GM19455 (cell line): Measurements from ENCODE around the gene USP10.

Experiments
- ATAC-seq: cut with Tn5 transposase; IDR thresholded peaks from one replicate; pipeline ENCODE4 v1.9.1; 2021; ENCODE audit not compliant: unreplicated experiment

The USP10 gene

DNA sequence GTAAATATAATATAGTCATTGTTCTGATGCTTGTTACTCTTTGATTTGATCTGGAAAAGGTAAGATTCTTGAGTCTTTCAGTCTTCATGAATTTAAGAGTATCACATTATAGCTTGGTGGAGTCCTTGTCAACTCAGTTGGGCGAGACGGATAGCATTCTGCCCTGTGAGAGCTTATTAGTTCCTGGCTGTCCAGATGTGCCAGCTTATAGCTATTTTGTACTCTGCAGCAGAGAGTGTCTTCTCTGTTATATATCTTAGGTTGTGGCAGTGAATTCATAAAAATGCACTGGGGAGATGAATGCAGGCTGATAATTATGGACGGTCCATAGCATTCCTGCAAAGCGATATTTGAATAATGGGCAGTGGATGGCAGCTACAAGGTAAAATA lies 69.0 kb downstream of the USP10 start:
- no peak for ATAC-seq

DNA sequence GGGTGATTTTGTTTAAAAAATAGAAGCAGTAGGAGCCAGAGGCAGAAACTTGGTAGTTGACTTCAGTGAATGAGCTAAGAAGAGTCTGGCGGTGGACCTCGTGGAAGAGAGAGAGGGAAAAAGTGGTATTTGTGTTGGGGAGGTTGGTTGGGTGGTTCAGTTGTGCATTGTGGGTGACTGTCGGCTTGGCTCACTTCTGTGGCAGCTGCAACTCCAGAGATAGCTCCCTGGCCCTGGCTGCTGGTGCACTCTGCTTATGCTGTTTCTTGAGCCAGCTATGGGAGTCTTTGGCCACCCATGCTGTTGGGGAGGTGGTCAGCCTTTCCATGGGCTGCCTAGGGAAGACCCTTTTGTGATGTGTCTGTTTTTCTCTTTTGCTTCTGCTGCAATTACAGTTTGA lies 69.6 kb downstream of the USP10 start:
- no peak for ATAC-seq

DNA sequence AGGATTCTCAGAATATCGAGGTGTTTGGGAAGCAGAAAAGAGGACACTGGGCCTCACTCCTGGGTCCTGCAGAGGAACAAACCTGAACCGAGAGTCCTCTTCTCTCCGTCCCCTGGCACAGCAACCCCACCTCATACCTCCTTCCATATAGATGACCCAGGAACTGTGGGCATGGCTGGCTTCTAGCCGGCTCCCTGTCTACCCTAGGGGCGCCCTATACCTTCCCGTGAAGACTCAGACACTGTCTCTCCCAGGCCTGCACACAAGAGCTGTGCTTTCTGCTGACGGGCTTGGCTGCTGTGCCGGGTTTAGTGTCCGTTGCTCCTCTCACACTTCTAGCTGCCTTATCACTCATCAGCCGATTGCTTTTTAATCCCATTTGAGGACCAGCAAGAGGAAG lies 73.5 kb downstream of the USP10 start:
- no peak for ATAC-seq

DNA sequence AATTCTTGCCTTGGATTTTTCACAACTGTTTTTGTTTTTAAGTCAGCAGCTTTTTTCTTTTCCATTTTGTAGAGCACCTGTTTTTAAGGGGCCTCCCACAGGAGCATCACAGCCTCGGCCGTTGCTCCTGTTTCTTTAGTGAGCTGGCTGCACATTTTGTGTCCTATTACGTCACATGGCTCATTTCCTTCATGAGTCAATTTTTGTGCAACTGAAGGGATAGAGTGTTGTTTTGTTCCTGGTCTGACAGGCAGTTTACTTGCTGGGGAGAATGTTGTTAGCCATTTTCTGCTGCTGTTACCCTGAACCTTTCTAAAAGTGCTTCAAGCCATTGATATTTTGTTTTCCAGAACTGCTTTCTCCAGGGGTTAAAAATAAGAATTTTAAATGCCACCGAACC lies 75.0 kb downstream of the USP10 start:
- ATAC-seq: no peak

DNA sequence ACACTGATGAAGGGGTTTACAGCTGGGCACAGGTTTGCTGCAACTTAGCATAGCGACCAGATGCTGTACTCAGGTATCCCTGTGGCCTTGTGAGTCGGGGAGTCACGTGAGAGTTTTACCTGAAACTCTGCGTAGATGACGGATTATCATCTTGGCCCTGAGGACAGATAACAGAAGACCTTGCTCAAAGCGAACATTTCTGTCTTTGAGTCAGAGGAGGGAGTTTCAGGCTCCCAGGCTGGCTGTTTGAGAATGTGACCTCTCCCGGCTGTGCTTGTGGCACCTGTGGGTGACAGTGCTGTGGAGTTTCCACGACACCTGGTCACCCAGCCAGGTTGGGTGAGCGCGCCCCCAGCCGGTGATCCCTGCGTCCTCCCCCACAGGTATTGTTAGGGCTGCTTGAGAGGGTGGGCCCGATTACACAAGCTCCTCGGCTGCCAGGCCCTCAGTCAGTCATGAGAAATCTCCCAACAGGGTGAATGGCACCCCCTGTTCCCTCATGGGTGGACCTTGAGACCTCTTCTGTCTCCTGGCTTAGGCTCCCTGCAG lies 75.5 kb downstream of the USP10 start:
- no peak for ATAC-seq

DNA sequence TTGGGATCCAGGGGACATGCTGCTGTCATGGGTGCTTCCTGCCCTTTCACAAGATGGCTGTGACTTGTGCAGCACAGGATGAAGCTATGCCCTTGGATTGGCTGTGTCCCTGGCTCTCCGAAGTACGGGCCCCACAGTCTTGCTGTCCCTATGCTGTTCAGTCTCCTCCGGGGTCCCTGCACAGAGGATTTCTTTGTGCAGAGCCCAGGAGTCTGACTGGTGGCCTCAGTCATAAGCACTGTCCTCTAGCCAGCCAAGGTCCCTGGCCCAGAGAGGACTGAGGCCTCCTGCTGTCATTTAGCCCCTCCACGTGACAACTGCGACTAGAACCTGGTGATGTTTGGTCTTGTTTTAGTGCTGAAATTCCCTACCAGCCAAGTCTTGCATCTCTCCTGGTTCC lies 77.6 kb downstream of the USP10 start:
- ATAC-seq: no peak

DNA sequence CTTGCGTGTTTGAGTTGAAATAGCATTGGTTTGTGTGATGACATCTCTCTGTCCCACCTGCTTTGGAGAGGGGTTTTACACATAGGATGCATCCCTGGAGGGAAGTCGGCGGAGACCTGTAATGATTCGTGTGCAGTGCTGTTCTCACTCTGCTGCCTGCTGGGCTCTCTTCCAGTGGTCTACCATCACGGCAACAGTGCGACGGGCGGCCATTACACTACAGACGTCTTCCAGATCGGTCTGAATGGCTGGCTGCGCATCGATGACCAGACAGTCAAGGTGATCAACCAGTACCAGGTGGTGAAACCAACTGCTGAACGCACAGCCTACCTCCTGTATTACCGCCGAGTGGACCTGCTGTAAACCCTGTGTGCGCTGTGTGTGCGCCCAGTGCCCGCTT lies 78.9 kb downstream of the USP10 start:
- no peak for ATAC-seq

DNA sequence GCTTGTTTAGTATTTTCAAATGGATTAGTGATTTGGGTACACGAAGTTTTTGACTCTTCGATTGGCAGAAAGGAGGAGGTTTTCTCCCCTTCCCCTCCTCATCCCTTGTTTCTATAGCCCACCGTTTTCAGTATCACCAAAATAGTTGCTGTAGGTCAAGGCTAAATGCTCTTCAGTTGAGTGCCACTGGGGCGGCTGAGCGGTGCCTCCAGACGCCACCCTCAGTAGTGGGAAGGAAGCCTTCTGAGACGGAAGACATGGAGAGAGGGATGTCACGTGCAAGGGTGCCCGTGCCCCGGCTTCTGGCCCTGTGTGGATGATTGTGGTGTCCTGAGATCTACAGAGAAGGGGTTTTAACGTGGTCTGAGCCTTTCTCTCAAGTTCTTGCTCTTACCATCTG lies 80.3 kb downstream of the USP10 start:
- no peak for ATAC-seq

DNA sequence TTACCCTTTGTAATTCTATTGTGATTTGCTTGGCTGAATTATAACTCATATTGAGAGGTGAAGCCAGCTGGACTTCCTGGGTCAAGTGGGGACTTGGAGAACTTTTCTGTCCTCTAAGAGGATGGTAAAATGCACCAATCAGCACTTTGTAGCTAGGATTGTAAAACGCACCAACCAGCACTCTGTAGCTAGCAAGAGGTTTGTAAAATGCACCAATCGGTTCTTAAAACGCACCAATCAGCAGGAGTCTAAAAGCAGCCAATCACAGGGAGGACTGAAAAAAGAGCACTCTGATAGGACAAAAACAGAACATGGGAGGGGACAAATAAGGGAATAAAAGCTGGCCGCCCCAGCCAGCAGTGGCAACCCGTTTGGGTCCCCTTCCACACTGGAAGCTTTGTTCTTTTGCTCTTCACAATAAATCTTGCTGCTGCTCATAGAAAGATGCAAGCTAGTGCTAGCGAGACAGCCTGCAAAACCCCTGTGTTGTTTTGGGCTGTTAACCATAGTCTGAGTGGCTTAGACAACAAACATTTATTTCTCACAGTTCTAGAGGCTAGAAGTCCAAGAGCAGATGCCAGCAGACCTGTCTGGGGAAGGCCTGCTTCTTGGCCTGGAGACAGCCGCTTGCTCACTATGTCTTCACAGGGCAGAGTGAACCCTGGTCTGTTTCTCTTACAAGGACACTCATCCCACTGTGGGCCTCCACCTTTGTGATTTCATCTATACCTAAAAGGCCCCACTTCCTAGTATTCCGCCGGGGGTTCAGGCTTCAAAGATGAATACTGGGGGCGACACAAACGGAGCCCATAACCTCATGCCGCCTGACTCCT lies 81.0 kb downstream of the USP10 start:
- ATAC-seq: no peak

DNA sequence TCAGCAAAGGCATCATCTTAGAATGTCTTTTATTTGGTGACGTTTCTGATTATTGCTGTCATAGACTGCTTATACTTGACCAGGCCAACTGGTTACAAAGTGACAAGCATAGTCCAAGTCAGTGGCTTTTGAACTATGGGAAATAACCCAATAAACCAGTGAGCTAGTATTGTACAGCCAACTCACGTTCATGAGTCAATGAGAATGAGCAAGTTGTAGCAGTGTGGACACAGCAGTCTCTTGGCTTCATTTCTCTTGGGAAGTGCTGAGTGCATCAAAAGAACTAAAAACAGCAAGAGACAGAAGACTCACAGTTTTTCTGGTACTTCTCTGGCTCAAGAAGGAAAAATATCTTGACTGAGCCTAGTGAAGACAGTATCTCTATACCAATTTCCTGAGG lies 83.0 kb downstream of the USP10 start:
- no peak for ATAC-seq

DNA sequence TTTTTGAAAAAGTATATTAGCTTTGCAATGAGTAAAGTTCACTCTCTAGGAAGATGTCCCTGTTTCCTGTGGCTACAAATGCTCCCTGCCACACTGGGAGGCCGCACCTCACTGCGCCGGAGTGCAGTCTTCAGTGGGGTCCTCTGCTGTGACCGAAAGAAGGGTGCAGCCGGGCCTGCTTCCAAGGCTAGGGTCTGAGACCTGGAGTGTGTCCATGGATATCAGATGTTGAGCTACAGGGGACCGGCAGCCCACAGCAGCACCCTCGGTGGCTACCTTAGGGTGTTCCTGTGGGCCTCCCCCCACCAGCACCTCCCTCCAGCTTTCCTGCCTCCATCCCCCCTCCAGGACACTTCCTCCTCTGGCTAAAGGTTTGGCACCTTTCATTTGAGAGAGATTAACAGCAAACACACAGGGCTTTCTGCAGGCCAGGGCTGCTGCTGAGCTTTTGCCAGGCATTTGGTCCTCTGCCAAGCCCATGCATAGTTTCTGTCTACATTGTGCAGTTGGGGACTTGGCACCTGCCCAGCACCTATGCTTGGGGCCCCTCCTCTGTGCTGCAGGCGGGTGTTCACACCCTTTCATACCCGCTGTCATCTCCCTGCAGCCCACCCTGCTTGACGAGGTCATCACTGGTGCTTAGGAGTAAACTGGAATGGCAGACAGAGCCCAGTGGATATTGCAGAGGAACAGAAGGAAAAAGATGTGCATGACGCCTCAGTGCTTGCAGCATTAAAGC lies 86.2 kb downstream of the USP10 start:
- ATAC-seq: no peak

DNA sequence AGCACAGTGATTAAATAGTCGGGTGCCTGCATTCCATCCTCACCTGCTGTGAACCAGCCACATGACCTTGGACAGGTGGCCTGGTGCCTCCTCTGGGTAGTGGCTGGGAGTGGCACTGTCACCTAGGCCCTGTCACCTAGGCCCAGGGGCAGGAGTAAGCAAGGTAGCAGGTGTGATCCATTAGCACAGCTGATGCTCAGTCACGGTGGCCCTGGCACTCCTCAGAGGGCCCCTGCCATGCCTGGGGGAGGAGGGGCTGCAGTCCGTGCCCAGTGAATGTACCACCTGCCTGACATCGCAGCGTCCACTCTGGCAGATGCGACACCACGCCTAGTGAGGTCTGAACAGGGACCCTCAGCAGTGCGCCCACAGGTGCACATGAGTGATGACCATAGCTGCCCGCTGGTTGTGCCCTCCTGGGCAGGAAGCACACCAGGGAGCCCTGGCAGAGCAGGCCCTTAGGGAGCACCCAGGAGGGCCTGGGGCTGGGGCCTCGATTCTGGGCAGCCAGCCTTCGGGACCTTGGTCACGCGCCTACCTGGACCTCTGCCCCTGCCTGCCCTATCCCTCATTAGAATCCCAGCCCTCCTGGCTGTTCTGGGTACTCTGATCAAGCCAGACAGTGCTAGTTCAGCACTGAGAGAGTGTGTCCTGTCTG lies 86.9 kb downstream of the USP10 start:
- no peak for ATAC-seq

DNA sequence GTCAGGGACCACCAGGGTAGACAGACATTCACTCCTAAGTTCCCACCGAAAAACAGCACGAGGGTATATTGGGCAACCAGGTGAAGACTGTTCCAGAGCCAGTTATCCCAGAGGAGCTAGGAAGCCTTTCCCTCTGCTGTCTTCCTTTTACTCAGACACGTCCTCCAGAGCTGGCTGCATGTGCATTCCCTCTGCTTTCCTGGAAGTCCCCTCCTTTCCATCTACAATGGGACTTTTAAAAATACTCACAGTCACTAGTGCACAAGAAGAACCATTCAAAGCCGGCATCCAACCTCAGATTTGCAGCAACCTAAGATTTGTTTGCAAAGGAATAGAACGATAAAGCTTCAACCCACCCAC lies 87.4 kb downstream of the USP10 start:
- ATAC-seq: no peak

DNA sequence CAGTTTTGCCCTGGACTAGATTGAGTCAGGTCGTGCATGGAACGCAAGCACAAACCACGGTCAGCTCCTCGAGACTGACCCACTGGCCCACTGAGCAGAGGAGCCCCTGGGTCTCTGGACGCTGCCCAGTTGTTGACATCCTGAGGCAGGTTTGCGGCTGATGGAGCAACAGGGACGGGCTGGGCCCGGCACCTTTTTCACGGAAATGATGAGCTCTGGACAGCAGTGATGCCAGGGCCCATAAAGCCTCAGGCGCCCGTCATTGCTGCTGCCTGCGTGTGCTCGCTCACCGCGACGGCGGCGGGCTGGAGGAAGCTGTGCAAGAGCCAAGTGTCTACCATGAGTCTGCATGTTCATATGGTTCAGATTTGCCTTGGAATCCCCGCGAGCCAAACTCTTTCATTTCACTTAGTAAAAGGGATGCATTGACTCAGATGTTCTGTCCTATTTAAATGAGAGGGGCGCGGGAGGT lies 89.2 kb downstream of the USP10 start:
- no peak for ATAC-seq

DNA sequence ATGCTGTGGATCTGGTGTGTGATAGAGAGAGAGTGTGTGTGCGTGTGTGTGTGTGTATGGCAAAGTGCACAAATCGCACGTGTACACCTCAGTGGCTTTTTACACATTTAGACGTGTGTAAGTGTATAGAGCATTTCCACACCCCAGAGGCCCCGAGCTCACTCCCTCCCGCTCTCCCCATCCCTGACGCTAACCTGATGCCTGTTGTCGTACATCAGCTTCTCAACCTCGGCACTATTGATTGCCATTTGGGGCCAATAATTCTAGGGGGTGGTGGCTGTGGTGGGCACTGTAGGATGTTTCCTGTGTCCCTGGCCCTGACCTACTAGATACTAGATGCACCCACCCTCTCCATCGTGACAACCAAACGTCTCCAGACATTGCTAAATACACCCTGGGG lies 89.6 kb downstream of the USP10 start:
- ATAC-seq: no peak

DNA sequence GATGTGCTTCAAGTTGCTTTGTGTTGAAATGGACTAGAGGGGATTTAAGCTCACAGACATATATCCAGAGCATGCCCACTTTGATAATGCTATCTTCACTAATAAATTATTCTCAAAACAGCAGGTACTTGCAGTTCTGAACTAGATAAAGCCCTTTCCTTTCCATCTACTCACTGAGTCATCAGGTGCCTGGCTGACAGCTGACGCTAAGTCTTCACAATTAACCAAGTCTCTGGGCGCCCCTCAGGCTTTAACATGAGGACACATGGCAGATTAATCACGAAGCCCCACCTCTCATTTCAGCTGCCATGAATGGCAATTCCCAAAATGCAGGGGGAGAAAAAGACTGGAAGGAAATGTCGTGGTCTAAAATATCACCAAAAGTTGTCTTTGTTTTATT lies 90.5 kb downstream of the USP10 start:
- no peak for ATAC-seq

DNA sequence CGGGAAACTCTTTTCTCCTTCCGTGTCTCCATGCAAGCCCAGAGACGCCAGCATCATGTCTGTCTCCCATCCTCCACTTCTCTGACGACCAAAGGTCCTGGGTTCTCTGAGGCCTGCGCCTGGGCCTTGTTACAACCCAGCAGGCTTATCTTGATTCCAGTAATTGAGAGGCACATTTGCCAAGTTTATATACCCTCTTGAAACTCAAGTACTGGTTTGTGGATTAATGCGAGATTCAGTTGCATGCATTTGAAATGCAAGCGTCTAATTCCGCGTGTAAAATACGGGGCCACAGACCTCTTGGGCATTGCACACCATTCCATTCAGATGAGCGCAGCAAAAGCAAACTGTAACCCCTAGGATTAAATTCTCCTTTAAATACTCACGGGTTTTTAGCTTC lies 91.3 kb downstream of the USP10 start:
- ATAC-seq: no peak

DNA sequence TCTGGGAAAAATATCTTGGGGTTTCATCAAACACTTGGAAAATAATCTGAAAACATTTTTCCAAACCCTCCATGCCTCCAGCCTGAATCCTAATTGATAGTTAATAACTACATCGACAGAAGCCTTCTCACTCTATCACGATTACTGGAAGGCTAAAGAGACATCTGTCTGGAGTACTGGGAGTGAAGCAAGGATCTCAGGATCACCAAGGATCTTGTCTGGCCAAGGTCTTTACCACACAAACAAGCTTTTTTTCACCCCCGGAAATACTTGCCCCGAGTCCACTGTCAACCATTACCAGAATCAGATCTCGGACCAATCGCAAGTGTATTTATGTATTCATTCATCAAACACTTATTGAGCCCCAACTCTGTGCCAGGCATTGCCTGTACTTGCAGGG lies 91.7 kb downstream of the USP10 start:
- ATAC-seq: no peak

DNA sequence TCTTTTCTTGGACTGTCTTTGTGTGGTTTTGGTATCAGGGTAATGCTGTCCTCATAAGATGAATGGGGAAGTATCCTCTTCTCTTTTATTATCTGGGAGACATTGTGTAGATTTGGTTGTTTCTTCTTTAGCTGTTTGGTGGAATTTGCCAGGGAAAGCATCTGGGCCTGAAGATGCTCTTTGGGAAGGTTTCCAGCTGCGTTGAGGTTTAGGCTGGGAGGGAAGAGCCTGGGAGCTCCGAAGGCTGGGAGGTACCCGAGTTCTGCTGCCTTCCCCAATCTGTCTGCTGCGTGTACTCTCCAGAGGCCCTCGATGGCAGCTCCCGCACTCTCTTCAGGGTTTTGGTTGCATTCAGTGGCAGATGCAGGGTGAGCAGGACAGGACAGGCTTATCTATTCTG lies 94.4 kb downstream of the USP10 start:
- ATAC-seq: no peak

DNA sequence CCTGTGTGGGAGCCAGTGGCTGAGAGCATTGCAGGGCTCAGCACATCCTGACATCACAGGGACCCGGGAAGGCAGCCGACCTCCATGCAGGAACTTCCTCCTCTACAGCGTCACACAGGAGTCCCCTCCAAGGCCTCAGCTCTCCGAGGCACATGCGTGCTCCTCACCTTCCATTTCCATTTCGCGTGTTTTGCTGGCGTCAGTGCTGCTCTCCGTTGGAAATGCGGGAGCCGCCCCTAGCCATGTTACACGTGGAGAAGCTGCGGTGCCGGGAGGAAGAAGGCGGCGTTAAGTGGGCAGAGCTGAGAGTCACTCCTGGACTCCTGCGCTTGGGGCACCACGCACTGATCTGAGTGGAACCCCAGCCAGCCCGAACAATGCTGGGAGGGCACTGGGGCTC lies 94.8 kb downstream of the USP10 start:
- no peak for ATAC-seq

DNA sequence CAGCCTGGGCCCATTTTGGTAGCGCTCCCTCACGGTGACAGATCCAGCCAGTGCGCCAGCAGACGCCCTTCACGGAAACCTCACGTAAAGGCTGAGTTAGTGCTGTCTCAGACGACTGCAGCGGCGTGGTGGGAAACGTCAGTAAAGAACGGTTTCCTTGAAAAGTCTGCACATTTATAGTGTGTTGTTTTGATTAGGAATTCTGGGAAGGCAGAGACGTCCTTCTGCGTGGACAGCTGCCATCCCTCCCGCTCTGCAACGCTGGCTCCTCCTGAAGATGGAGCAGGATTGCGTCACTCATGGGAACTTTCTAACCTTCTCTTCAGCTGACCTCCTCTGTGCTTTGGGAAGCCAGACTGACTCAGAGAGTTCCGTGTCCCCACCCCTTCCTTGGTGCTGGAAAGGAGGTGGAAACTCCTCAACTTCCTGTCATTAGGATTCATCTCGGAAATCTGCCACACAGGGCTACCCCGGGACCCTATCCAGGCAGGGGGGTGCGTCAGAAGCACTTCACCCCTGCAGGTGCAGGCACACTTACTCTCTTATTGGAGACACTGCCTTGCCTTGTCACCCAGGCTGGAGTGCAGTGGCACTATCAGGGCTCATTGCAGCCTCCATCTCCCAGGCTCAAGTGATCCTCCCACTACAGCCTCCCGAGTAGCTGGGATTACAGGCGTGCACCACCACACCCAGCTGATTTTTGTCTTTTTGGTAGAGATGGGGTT lies 95.7 kb downstream of the USP10 start:
- no peak for ATAC-seq
